Mesothelial cell of epicardium (in vitro differentiated cells): ENCODE results near the gene SETD1A. TPM values are rescaled to one million over a fixed set of nuclear protein-coding genes. Genes with fewer than 3 reads are reported as not detected.
A peak's percentile ranks its signal among the peaks of the same experiment; 100 is the strongest.

ENCODE experiments used
- DNase-seq, 2 experiments: peaks; one replicate each; pipeline ENCODE4 v3.0.0; 2021; ENCODE audit warnings: low spot score in 2 of 2; ENCODE audit not compliant: unreplicated experiment in 2 of 2
- H3K27ac Mint-ChIP-seq: 2 replicates; pipeline ENCODE4 v1.8.0; 2021; ENCODE audit warnings: mixed read lengths
- H3K27me3 Mint-ChIP-seq: 2 replicates; pipeline ENCODE4 v1.8.0; 2021; ENCODE audit warnings: low read depth, mixed read lengths
- H3K36me3 Mint-ChIP-seq: 2 replicates; pipeline ENCODE4 v1.8.0; 2021; ENCODE audit warnings: mixed read lengths
- H3K4me1 Mint-ChIP-seq: 2 replicates; pipeline ENCODE4 v1.8.0; 2021; ENCODE audit warnings: mixed read lengths
- H3K4me3 Mint-ChIP-seq: 2 replicates; pipeline ENCODE4 v1.8.0; 2021; ENCODE audit warnings: mild to moderate bottlenecking, moderate library complexity, mixed read lengths
- H3K9me3 Mint-ChIP-seq: 2 replicates; pipeline ENCODE4 v1.8.0; 2021; ENCODE audit warnings: mixed read lengths
- CTCF ChIP-seq: fragments of 200-600 bp; sonication (generic); IDR thresholded peaks from one replicate; pipeline ENCODE4 v1.5.0; 2021; ENCODE audit warnings: antibody characterized with exemption; ENCODE audit not compliant: unreplicated experiment
- total RNA-seq: library from RNA; stranded (reverse); gene quantifications from 3 replicates; pipeline ENCODE4 v1.2.1, GENCODE V29; 2021

Gene SETD1A
- total RNA-seq, 1 donor from 2014 or later = 36.4 TPM

DNA sequence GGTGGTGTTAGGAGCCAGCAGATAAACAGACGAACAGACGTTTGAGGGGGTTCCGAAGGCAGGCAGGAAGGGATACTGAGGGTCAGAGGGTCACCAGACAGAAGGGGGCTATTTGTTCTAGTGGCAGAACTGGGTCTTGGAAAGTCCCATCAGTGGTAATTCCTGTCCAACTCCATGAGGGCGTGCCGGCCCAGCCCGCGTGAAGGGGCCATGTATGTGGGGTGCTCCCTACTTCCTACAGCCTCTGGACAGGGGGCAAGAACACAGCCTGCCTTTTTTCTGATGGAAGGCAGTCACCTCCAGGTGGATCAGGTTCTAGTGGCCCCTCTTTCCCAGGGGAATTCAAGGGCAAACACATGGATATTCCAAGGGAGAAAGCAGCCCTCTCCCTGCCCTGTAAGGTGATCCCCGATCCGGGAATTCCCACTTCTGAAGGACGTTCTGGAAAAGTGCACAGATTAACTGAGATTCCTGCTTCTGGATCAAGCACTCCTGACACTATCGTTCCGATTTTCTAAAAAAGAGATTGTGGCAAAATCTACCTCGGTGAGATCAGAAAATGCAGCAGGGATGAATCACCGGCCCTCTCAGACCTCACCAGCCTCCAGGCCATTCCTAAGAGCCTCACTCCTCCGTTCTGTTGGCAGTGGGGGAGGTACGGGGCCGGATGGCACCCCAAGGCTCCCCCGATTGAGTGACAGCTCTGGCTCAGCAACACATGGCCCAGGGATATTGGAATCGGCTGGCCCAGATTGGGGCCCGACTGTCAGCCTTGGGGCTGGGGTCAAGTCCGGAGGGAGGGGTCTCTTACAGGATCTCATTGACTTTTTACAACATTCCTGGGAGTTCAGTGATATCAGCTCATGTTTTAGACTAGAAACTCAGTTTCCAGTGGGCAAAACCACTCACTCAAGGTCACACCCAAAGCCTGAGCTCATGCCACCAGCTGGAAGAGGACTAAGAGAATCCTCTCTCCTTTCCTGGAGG, 40.5 kb downstream of the SETD1A start:
- no peak for TF ChIP-seq CTCF
- Mint-ChIP-seq H3K4me1 (peaks cover 21% of the 10 kb centered on the region), H3K27me3 (peaks cover 31% of the 10 kb centered on the region), H3K4me3 (peak overlapping the region; percentile 68), H3K9me3 (no peaks in the 10 kb centered on the region), H3K27ac (no peak overlapping the region), H3K36me3 (no peaks in the 10 kb centered on the region)
- no peak for DNase-seq

- H3K36me3 Mint-ChIP-seq = no peaks in the 10 kb centered on the region
- peaks cover 21% of the 10 kb centered on the region for H3K4me1 Mint-ChIP-seq
- H3K27me3 Mint-ChIP-seq = peaks cover 31% of the 10 kb centered on the region
- no peaks in the 10 kb centered on the region for H3K9me3 Mint-ChIP-seq
- no peak for DNase-seq
- no peak overlapping the region for H3K27ac Mint-ChIP-seq
- no peak for TF ChIP-seq CTCF
- no peak overlapping the region for H3K4me3 Mint-ChIP-seq
Observed at GRCh38 chr16:30998852-30999761, 41.6 kb downstream of the SETD1A start.

- H3K27ac Mint-ChIP-seq = no peak overlapping the region
- no peak for TF ChIP-seq CTCF
- H3K4me1 Mint-ChIP-seq = peaks cover 21% of the 10 kb centered on the region
- H3K36me3 Mint-ChIP-seq = no peaks in the 10 kb centered on the region
- no peak for DNase-seq
- peaks cover 30% of the 10 kb centered on the region for H3K27me3 Mint-ChIP-seq
- no peaks in the 10 kb centered on the region for H3K9me3 Mint-ChIP-seq
- no peak overlapping the region for H3K4me3 Mint-ChIP-seq
Observed at GRCh38 chr16:31000671-31001382, 43.3 kb downstream of the SETD1A start.

GRCh38 chr16:31001507-31002249, 44.1 kb downstream of the SETD1A start:
- peaks cover 16% of the 10 kb centered on the region for H3K4me1 Mint-ChIP-seq
- no peak for TF ChIP-seq CTCF
- H3K27me3 Mint-ChIP-seq = peaks cover 30% of the 10 kb centered on the region
- no peak overlapping the region for H3K27ac Mint-ChIP-seq
- DNase-seq = no peak
- H3K36me3 Mint-ChIP-seq = no peaks in the 10 kb centered on the region
- H3K9me3 Mint-ChIP-seq = no peaks in the 10 kb centered on the region
- no peak overlapping the region for H3K4me3 Mint-ChIP-seq
